Brain microvascular endothelial cell (primary cell): ENCODE measurements around the gene TMEM238L.

Experiments
- DNase-seq: peaks from one replicate; pipeline ENCODE4 v3.0.0-alpha.2; 2020
- H3K27ac ChIP-seq: fragments of 250-450 bp; sonication (Bioruptor Pico); 2 replicates; pipeline ENCODE4 v1.5.1; 2020; ENCODE audit warnings: mild to moderate bottlenecking, moderate library complexity
- H3K27me3 ChIP-seq: fragments of 250-450 bp; sonication (Bioruptor Pico); replicated peaks from 2 replicates; pipeline ENCODE4 v1.5.1; 2020; ENCODE audit warnings: mild to moderate bottlenecking
- H3K36me3 ChIP-seq: fragments of 250-450 bp; sonication (Bioruptor Pico); replicated peaks from 2 replicates; pipeline ENCODE4 v1.5.1; 2020; ENCODE audit warnings: mild to moderate bottlenecking
- H3K4me3 ChIP-seq: 2 replicates; pipeline ENCODE4 v1.5.1; 2011; ENCODE audit warnings: low read depth, mild to moderate bottlenecking, control low read depth, low read length, moderate library complexity
- in situ Hi-C: cut with HindIII; loops from 2 replicates; pipeline ENCODE4 v1.10.0; 2017; ENCODE audit warnings: low sequenced_read_pairs, low pct_ligation_motif_present
- TF ChIP-seq, protein P1 (sequence below): IDR thresholded peaks from 2 replicates; pipeline ENCODE4 v1.5.1; 2011; ENCODE audit warnings: low read depth, mild to moderate bottlenecking, moderate library complexity, low read length, control low read depth, inconsistent platforms; ENCODE audit errors: missing control alignments

The TMEM238L gene

DNA sequence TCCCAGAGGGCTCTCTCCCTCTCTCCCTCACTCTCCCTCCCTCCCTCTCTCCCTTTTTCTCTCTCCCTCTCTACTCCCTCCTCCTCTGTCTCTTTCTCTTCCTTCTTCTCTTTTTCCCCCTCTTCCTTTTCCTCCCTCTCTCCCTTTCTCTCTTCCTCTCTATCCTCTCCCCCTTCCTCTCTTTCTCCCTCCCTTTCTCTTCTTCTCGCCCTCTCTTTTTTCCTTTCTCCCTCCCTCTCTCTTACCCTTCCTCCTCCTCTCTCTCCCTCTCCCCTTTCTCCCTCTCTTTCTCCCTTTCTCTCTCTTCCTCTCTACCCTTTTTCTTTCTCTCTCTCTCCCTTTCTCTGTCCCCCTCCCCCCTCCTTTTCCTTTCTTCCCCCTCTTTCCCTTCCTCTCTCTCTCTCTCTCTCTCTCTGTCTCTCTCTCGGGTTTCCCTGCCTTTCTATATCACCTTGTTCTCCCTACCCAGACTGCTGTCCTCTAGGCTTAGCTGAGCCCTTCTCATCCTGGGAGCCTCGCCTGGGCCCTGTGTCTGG, 48.2 kb downstream of the TMEM238L start:
- in situ Hi-C loops = no loop called here
- Histone ChIP-seq H3K36me3 (no peaks in the 10 kb centered on the region), H3K27ac (no peak overlapping the region), H3K4me3 (no peak overlapping the region), H3K27me3 (no peaks in the 10 kb centered on the region)
- TF ChIP-seq, protein P1, sequence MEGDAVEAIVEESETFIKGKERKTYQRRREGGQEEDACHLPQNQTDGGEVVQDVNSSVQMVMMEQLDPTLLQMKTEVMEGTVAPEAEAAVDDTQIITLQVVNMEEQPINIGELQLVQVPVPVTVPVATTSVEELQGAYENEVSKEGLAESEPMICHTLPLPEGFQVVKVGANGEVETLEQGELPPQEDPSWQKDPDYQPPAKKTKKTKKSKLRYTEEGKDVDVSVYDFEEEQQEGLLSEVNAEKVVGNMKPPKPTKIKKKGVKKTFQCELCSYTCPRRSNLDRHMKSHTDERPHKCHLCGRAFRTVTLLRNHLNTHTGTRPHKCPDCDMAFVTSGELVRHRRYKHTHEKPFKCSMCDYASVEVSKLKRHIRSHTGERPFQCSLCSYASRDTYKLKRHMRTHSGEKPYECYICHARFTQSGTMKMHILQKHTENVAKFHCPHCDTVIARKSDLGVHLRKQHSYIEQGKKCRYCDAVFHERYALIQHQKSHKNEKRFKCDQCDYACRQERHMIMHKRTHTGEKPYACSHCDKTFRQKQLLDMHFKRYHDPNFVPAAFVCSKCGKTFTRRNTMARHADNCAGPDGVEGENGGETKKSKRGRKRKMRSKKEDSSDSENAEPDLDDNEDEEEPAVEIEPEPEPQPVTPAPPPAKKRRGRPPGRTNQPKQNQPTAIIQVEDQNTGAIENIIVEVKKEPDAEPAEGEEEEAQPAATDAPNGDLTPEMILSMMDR = no peak
- DNase-seq = no peak

DNA sequence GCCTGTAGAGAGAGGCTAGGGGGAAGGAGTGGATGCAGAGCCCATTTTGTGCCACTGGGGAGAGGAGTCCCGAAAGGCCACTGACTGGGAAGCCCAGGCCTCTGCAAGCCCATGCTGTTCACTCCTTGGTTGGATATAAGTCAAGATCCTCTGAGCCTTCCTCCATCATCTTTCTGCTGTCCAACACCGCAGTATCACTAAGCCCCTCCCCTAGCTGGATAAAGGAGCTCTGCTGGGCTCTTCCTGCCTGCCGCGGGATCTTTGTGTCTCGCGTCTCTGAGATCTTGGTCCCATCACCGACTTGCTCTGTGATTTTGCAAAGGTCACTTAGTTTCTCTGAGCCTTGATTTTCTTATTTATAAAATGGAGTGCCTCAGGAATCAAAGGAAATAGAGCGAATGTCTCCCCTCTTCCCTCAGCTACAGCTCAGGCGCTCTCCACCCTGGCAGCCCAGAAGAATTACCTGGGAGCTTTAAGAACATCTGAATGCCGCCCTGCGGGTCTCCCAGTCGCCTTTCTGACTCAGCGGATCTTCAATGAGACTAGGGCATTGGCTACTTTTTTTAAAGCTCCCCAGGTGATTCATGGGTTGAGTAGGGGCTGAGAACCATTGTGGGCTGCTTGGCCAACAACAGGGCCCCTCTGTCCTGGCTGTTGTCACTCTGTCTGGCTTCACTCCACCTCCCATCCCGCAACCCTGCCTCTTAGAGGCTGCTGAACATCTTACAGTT, 48.9 kb downstream of the TMEM238L start:
- TF ChIP-seq, protein P1 = no peak
- DNase-seq = no peak
- H3K27ac ChIP-seq = no peak overlapping the region
- H3K27me3 ChIP-seq = no peaks in the 10 kb centered on the region
- H3K4me3 ChIP-seq = no peak overlapping the region
- H3K36me3 ChIP-seq = no peaks in the 10 kb centered on the region
- in situ Hi-C loops = no loop called here

DNA sequence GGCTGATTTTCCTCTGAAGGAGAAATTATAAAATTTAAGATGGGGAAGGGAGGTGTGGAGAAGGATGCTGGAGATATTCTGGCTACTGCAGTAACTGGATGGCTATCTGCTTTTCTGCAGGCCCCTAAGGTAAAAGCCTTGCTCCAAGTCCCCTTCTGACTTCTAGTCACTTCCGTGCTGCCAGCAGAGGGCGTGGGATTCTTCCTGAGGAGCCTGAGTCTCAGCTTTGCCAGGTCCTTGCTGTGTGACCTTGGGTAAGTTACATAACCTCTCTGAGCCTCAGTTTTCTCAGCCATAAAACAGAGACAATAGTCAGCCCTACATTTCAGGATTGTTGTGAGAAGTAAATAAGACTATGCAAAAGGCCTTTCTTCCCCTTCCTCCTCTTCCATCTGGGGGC, 49.8 kb downstream of the TMEM238L start:
- DNase-seq = peak; percentile 6
- no peaks in the 10 kb centered on the region for H3K36me3 ChIP-seq
- TF ChIP-seq, protein P1 = peak; percentile 59
- no peak overlapping the region for H3K27ac ChIP-seq
- H3K4me3 ChIP-seq = no peak overlapping the region
- H3K27me3 ChIP-seq = no peaks in the 10 kb centered on the region
- in situ Hi-C loops = no loop called here

DNA sequence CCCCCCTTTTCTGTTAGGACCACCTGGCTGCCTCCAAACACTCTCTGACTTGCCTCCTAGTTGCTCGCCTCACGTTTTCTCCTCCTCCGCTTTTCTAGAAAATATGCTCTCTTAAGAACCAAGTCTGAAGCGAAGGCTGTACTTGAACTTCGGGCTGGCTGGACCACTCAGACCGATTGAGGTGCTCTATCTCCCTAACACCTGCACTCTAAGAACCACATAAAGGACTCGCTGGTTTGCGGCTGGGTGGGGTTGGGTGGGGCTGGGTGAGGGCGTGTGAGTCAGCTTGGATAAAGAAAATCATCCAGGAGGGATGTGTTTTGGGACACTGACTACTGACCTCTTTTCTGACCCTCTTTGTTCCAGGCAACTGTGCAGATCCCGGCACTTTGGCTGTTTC, 51.2 kb downstream of the TMEM238L start:
- H3K27ac ChIP-seq = no peak overlapping the region
- in situ Hi-C loops = no loop called here
- H3K4me3 ChIP-seq = no peak overlapping the region
- no peak for DNase-seq
- H3K27me3 ChIP-seq = no peaks in the 10 kb centered on the region
- TF ChIP-seq, protein P1 = no peak
- H3K36me3 ChIP-seq = no peaks in the 10 kb centered on the region

DNA sequence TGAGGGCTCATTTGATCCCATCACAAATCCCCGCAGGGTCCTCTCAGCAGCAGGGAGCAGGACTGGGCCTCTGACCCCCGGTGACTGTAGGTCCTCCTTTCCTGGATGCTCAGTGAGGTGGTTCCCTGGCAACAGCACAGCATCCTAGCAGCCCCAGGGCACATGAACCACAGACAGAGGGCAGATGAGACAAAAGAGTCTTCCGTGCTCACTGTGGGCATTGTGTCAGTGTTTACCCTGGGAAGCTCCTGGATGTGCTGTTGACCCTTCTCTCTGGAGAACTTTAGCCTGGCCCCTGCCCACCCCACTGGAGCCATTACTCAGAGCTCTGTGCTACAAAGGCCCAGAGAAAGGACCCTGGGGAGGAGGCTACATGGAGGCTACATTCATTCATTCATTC, 52.3 kb downstream of the TMEM238L start:
- DNase-seq = no peak
- H3K27me3 ChIP-seq = no peaks in the 10 kb centered on the region
- H3K36me3 ChIP-seq = no peaks in the 10 kb centered on the region
- H3K27ac ChIP-seq = no peak overlapping the region
- in situ Hi-C loops = no loop called here
- TF ChIP-seq, protein P1 = no peak
- no peak overlapping the region for H3K4me3 ChIP-seq

GRCh38 chr17:10750210-10750609, 53.7 kb downstream of the TMEM238L start:
- Histone ChIP-seq H3K36me3 (no peaks in the 10 kb centered on the region), H3K27me3 (no peaks in the 10 kb centered on the region), H3K27ac (no peak overlapping the region), H3K4me3 (no peak overlapping the region)
- TF ChIP-seq, protein P1 = no peak
- in situ Hi-C loops = no loop called here
- DNase-seq = no peak
